Neural cell (in vitro differentiated cells): Measurements from ENCODE around the gene CARMIL1. TPM values are rescaled to one million over a fixed set of nuclear protein-coding genes. Genes with fewer than 3 reads are reported as not detected.

Experiments
- H2AFZ ChIP-seq: fragments of 200-600, 300-800 bp; sonication (generic), shearing (Covaris generic); 2 replicates; pipeline ENCODE4 v1.6.0; 2014; ENCODE audit warnings: low read depth, mild to moderate bottlenecking, antibody characterized with exemption, low read length, moderate library complexity
- H3F3A ChIP-seq: fragments of 200-600 bp; shearing (Covaris generic); 2 replicates; pipeline ENCODE4 v1.6.1; 2016; ENCODE audit warnings: mild to moderate bottlenecking, moderate library complexity, mixed read lengths, antibody characterized with exemption, low read length; ENCODE audit not compliant: insufficient read depth, poor library complexity, severe bottlenecking
- H3K27ac ChIP-seq: fragments of 200-600, 300-800 bp; sonication (generic), shearing (Covaris generic); 2 replicates; pipeline ENCODE4 v1.5.1; 2014; ENCODE audit warnings: mild to moderate bottlenecking, low read length, moderate library complexity
- H3K27me3 ChIP-seq: fragments of 300-800, 200-600 bp; sonication (generic), shearing (Covaris generic); 2 replicates; pipeline ENCODE4 v1.6.0; 2014; ENCODE audit warnings: mild to moderate bottlenecking, low read depth, low read length, moderate library complexity; ENCODE audit not compliant: insufficient read depth
- H3K36me3 ChIP-seq: fragments of 300-800, 200-600 bp; sonication (generic), shearing (Covaris generic); 2 replicates; pipeline ENCODE4 v1.5.1; 2014; ENCODE audit warnings: mild to moderate bottlenecking, antibody characterized with exemption, low read length, moderate library complexity; ENCODE audit not compliant: insufficient read depth
- H3K4me2 ChIP-seq: fragments of 300-800, 200-600 bp; sonication (generic), shearing (Covaris generic); 2 replicates; pipeline ENCODE4 v1.6.0; 2014; ENCODE audit warnings: mild to moderate bottlenecking, low read length
- H3K4me3 ChIP-seq: fragments of 300-800, 200-600 bp; sonication (generic), shearing (Covaris generic); 2 replicates; pipeline ENCODE4 v1.5.1; 2014; ENCODE audit warnings: mild to moderate bottlenecking, low read length, moderate library complexity
- H3K79me2 ChIP-seq: fragments of 200-600 bp; shearing (Covaris generic); replicated peaks from 2 replicates; pipeline ENCODE4 v1.6.0; 2014; ENCODE audit warnings: mild to moderate bottlenecking, low read length, moderate library complexity; ENCODE audit not compliant: insufficient read depth
- H3K9ac ChIP-seq: fragments of 300-800, 200-600 bp; sonication (generic), shearing (Covaris generic); 2 replicates; pipeline ENCODE4 v1.6.1; 2016; ENCODE audit warnings: mild to moderate bottlenecking, low read length, mixed read lengths
- H3K9me2 ChIP-seq: fragments of 200-600 bp; shearing (Covaris generic); 2 replicates; pipeline ENCODE4 v1.6.1; 2016; ENCODE audit warnings: mild to moderate bottlenecking, low read length, mixed read lengths; ENCODE audit not compliant: insufficient read depth
- H3K9me3 ChIP-seq: fragments of 200-600, 300-800 bp; sonication (generic), shearing (Covaris generic); 2 replicates; pipeline ENCODE4 v1.6.1; 2016; ENCODE audit warnings: mild to moderate bottlenecking, mixed run types, low read length, moderate library complexity, mixed read lengths
- H4K20me1 ChIP-seq: fragments of 200-600 bp; shearing (Covaris generic); 2 replicates; pipeline ENCODE4 v1.6.1; 2016; ENCODE audit warnings: mild to moderate bottlenecking, mixed run types; ENCODE audit not compliant: insufficient read depth
- CTCF ChIP-seq: fragments of 450-650 bp; IDR thresholded peaks from 2 replicates; pipeline ENCODE4 v1.5.1; 2014; ENCODE audit warnings: antibody characterized with exemption, mild to moderate bottlenecking, moderate library complexity; ENCODE audit not compliant: poor library complexity, severe bottlenecking
- EP300 ChIP-seq: fragments of 450-650 bp; conservative IDR thresholded peaks from 2 replicates; pipeline ENCODE4 v1.6.1; 2014; ENCODE audit warnings: antibody characterized with exemption, mild to moderate bottlenecking, moderate library complexity; ENCODE audit not compliant: poor library complexity, severe bottlenecking
- EZH2 ChIP-seq: fragments of 200-600, 300-800 bp; shearing (Covaris generic), sonication (generic); IDR thresholded peaks from 2 replicates; pipeline ENCODE4 v1.6.1; 2014; ENCODE audit warnings: antibody characterized with exemption, low read length, borderline replicate concordance, mild to moderate bottlenecking; ENCODE audit not compliant: insufficient read depth, poor library complexity, severe bottlenecking
- MXI1 ChIP-seq: fragments of 450-650 bp; conservative IDR thresholded peaks from 2 replicates; pipeline ENCODE4 v1.6.1; 2014; ENCODE audit warnings: antibody characterized with exemption, mild to moderate bottlenecking; ENCODE audit not compliant: poor library complexity, severe bottlenecking
- POLR2AphosphoS5 ChIP-seq: IDR thresholded peaks from 2 replicates; pipeline ENCODE4 v1.6.1; 2012
- RAD21 ChIP-seq: fragments of 450-650 bp; conservative IDR thresholded peaks from 2 replicates; pipeline ENCODE4 v1.6.1; 2014; ENCODE audit warnings: antibody characterized with exemption, mild to moderate bottlenecking, moderate library complexity
- SMC3 ChIP-seq: fragments of 450-650 bp; conservative IDR thresholded peaks from 2 replicates; pipeline ENCODE4 v1.6.1; 2014; ENCODE audit warnings: antibody characterized with exemption, mild to moderate bottlenecking, moderate library complexity; ENCODE audit not compliant: poor library complexity
- TAF1 ChIP-seq: IDR thresholded peaks from 2 replicates; pipeline ENCODE4 v1.6.1; 2012; ENCODE audit warnings: low read depth
- polyA plus RNA-seq: library from polyadenylated mRNA; depleted of rRNA; stranded (reverse); fragments of >200 nt; gene quantifications from 2 replicates; pipeline ENCODE4 v1.2.3, GENCODE V29; 2014
- TF ChIP-seq, protein P1 (sequence below): IDR thresholded peaks from 2 replicates; pipeline ENCODE4 v1.6.1; 2012; ENCODE audit warnings: borderline replicate concordance

Gene CARMIL1
- polyA plus RNA-seq, 1 donor from 2014 or later, result 5.3 TPM

DNA sequence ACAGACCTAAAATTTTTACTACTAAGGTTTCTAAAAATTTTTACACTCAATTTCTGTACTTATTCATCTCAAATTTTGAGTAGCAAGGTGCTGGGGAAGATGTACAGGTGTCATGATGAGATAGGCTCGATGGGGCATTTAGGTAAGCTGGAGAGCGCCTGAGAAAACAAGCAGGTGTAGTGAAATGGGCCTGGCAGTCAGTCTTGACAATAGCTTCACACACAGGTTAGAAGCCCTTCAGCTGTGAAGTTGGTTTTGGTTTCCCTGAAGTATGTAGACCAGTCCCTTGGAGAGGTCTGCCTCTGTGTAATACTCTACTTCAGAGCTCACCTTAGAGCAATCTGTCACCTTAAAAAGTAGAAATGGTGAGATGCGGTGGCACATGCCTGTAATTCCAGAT, 228.9 kb downstream of the CARMIL1 start:
- no peaks in the 10 kb centered on the region for H3K79me2 ChIP-seq
- no peaks in the 10 kb centered on the region for H3K9me2 ChIP-seq
- no peaks in the 10 kb centered on the region for H4K20me1 ChIP-seq
- no peak overlapping the region for H2AFZ ChIP-seq
- no peak overlapping the region for H3K4me3 ChIP-seq
- H3K9ac ChIP-seq, result no peak overlapping the region
- H3K4me2 ChIP-seq, result no peak overlapping the region
- H3K27ac ChIP-seq, result no peak overlapping the region
- H3F3A ChIP-seq, result no peaks in the 10 kb centered on the region
- H3K27me3 ChIP-seq, result no peaks in the 10 kb centered on the region
- H3K9me3 ChIP-seq, result no peaks in the 10 kb centered on the region
- TF ChIP-seq RAD21 (no peak), MXI1 (no peak), EZH2 (no peak), CTCF (no peak), POLR2AphosphoS5 (no peak), TAF1 (no peak)
- no peaks in the 10 kb centered on the region for H3K36me3 ChIP-seq

GRCh38 chr6:25511376-25511775, 232.2 kb downstream of the CARMIL1 start:
- Histone ChIP-seq H3K4me3 (no peak overlapping the region), H4K20me1 (no peaks in the 10 kb centered on the region), H2AFZ (no peak overlapping the region), H3K27ac (no peak overlapping the region), H3K27me3 (no peaks in the 10 kb centered on the region), H3K79me2 (no peaks in the 10 kb centered on the region), H3F3A (no peaks in the 10 kb centered on the region), H3K9me3 (no peaks in the 10 kb centered on the region), H3K4me2 (no peak overlapping the region), H3K9me2 (no peaks in the 10 kb centered on the region), H3K36me3 (no peaks in the 10 kb centered on the region), H3K9ac (no peak overlapping the region)
- TF ChIP-seq CTCF (no peak), RAD21 (no peak), TAF1 (no peak), SMC3 (no peak), EZH2 (no peak), POLR2AphosphoS5 (no peak), MXI1 (no peak), EP300 (no peak)
- TF ChIP-seq, protein P1, sequence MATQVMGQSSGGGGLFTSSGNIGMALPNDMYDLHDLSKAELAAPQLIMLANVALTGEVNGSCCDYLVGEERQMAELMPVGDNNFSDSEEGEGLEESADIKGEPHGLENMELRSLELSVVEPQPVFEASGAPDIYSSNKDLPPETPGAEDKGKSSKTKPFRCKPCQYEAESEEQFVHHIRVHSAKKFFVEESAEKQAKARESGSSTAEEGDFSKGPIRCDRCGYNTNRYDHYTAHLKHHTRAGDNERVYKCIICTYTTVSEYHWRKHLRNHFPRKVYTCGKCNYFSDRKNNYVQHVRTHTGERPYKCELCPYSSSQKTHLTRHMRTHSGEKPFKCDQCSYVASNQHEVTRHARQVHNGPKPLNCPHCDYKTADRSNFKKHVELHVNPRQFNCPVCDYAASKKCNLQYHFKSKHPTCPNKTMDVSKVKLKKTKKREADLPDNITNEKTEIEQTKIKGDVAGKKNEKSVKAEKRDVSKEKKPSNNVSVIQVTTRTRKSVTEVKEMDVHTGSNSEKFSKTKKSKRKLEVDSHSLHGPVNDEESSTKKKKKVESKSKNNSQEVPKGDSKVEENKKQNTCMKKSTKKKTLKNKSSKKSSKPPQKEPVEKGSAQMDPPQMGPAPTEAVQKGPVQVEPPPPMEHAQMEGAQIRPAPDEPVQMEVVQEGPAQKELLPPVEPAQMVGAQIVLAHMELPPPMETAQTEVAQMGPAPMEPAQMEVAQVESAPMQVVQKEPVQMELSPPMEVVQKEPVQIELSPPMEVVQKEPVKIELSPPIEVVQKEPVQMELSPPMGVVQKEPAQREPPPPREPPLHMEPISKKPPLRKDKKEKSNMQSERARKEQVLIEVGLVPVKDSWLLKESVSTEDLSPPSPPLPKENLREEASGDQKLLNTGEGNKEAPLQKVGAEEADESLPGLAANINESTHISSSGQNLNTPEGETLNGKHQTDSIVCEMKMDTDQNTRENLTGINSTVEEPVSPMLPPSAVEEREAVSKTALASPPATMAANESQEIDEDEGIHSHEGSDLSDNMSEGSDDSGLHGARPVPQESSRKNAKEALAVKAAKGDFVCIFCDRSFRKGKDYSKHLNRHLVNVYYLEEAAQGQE, result no peak
